ENCODE data around the gene FAM43A.

GRCh38 chr3:194675081-194675640 is 10.5 kb upstream of the FAM43A start:
- TF ChIP-seq TAF1 (IDR thresholded peaks at IDR 0.05; ENCODE audit: borderline replicate concordance, insufficient read depth, low read length) (no peak), POLR2AphosphoS5 (IDR thresholded peaks at IDR 0.05; ENCODE audit: low read depth, low read length) (no peak), SIN3A (IDR thresholded peaks at IDR 0.05; ENCODE audit: borderline replicate concordance, insufficient read depth, low read length) (no peak), REST (IDR thresholded peaks at IDR 0.05; ENCODE audit: insufficient read depth in 1 of 2, low read depth in 2 of 2, low read length in 2 of 2) (no peak)

Data from PFSK-1 (cell line).